Stimulated activated CD4-positive, alpha-beta T cell treated with anti-CD3 and anti-CD28 coated beads, Interleukin-4, amount 100 ng/mL, for 24 hours (primary cell): Measurements from ENCODE around the gene RGS11.

ENCODE experiments used
- DNase-seq: peaks from one replicate; pipeline ENCODE4 v3.0.0-alpha.2; 2020

The RGS11 gene

DNA sequence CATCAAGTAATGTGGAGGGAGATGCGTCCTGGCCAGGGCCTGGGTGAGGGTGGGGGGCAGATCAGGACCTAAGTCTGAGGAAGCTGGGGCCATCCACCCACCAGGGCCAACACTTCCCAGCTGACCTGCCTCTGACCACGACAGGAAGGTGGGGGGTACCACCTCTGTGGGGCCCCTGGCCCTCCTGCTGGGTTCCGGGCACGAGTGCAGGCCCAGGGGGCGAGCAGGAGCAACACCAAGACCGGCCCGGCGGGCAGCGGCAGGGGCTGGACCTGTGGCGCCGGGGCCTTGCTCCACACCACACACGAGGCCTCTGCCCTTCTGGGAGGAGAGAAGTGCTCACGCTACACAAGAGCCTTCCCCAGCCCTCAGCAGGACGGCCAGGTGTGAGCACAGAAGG is 20.5 kb upstream of the RGS11 start:
- DNase-seq, result no peak

DNA sequence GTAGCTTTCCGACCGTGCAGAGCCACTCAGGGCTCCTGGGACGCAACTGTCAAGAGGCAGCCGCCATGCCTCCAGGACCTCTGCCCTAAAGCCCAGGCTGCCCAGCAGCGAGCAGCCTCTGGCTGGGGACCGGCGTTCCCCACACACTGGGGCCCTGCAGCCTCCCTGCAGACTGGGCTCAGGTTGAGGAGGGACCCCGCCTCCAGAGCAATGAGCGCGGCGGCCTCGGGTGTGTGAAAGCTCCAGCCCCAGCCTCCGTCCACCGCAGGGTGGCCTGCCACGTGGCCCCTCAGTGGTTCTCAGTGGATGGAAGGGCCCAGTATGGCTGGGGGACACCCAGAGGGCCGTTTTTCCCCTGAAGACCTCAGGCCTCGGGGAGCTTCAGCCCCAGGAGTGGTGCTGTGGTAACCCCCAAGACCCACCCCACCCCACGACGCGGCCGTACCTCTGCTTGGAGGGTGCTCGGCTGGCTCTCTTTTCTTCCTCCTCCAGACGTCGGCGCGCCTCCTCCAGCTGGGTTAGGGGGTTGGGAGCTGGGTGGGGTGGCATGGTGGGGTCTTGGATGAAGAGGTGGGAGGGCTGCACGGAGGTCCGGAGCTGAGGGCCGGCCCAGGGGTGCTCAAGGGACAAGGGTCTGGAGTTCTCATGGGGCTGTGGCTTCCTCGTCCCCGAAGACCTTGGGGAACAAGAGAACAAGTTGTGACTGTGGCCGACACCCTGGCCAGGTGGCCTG is 17.5 kb upstream of the RGS11 start:
- no peak for DNase-seq

DNA sequence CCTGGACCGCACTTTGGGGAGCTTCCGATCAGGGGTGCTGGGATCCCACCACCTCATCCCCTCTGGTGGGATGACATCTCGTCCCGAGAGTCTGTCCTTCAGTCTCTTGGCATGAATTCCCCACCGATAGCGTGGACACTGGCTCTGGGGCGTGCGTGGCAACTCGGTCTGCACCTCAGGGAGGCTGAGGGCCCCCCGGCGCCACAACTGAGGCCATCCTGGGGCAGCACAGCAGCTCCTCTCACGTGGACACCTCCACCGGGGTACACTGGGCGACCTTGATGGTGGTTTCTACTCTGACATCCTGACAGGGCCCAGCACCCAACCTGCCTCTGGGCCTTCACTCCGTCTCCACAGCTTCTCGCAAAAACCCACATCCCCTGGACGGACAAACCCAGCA is 15.8 kb upstream of the RGS11 start:
- no peak for DNase-seq

DNA sequence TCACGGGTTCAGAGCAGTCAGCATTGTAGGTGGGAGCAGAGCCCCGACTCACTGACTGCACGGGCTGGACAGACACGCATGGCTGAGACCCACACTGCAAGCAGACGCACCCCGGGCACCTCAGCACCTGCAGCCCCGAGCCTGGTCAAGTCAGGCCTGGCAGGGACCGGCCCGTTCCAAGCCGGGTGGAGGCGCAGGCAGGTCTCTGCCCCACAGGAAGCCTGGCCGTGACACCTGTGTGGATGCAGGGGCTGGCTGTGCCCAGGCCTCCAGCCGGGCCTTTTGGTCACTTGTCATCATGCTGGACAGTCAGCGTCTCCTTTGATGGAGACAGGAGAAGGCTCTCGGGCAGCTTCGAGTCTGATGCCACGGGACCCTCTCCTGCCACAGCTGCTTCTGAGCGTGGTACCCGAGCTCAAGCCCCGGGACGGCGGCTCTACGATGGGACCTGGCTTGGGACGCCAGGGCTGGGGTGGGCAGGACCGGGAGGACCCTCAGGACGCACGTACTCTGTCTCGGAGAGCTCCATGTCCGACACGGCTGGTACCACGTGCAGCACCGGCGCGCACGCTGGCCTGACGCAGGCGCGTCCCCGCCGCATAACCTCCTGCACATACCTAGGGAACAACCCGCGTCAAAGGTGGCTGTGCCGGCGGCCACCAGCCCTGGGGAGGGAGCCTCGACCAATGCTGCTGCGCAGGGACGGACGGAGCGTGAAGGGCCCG is 15.1 kb upstream of the RGS11 start:
- DNase-seq, result no peak

DNA sequence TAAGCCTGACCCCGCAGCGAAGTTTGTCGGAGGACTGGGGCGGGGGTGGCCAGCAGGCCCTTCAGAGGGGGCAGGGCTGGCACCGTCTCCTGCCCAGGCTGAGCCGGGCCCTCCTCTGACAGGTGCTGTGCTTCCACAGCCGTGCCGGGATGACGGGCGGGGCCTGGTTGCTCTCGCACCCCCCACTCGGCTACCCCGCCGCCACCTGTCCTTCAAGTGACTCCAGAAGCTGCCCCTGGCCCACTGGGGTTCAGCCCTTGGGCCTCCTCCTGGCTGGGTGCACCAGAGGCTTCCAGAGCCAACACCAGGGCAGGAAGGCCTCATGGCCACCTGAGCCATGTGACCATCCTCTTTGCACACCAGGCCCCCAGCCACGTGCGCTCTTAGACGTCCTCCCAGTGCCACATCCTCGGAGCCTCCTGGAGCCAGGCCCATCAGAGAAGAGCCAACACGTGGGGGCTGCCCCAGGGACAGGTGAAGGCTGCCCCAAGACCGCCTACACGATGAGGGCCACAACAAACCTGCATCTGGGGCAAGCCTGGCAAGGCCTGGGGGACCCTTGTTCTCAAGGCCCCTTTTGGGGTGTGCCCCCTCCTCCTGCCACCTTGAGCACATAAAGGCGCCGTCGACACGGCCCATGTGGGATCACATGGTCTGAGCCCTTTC is 14.4 kb upstream of the RGS11 start:
- no peak for DNase-seq

DNA sequence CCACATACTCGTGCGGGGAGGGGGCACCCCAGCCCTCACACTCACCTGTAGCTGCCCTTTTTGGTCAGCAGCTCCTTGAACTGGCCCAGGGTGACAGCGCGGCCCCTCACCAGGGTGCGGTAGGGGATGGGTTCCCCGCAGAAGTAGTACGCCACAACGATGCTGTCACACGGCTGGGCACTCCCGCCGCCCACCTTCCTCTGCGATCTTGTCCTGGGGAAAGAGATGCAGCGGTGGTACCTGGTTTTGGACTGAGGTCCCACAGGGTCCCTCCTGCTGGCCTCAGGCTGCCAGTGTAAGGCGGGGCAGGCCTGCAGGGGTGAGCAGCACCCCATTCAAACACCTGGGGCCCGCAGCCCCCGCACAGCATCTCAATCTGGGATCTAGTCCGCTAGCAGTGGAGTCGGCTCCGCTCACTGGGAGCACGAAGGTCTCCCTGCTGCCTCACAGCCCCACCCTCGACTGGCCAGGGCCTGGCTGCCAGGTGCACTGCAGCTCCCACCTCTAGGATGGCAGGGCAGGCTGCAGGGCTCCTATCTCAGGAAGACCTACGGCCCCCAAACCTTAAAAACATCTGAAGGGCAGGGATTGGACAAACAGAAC is 13.8 kb upstream of the RGS11 start:
- DNase-seq, result no peak

DNA sequence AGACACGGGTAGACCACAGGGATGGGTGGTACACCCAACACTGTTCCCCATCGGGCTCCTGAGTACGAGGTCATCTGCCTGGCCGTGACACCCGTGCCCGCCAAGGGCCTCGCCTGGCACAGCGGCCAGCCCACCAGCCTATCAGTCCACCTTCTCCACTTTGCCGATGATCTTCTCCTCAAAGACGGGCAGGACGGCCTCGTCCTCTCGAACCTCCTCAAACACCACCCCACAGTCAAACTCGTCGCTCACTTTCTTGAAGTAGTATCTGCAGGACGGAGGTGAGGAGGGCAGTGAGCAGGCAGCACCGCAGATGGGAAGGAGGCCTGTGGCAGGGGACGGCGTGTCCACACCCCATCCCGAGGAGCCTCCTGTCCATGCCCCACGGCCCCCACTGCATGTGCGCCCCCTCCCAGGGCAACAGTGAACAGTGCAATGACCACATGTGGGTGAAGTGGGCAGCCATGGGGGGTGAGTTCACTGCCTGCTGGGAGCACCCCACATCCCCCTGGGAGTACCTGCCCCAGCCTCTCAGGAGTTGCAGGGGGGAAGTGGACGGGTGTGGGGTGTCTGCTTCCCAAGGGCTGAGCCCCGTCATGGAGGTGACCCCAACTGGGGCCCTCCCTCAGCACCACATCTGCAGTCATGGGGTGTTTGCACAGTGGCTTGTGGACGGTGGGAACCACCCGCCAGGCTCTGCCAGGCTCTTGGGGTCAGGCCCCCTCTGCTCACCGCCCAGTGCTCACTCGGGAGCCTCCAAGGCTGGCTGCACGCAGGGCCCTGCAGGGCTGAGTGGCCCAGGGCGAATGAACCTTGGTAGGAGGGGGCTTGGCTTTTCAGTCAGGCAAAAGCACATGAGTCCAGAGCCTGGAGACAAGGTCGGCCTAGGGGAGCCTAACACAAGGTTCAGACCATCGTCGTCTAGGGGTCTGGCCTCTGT is 12.5 kb upstream of the RGS11 start:
- DNase-seq, result no peak

DNA sequence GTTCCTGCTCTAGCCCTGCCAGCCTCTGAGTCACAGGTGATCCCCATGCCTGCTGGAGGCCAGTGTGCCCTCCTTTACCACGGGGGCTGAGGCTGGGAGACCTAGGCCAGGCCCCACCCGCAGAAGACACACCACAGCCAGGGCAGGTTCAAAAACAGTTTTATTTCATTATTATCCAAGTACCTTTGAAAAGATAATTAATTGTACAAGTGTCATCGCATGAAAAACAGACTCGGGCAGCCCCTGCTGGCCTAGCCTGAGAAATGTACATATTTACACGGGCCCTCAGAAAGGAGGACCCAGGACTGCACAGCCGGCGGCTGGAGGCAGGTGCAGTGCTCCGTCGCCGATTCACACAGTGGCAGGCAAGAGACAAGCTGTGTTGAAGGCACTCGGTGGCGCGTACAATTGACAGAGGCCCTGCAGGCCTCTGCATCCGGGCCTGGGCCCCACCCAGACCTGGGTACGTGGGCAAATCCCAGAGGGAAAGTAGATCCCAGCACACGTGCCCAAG is 11.6 kb upstream of the RGS11 start:
- no peak for DNase-seq

DNA sequence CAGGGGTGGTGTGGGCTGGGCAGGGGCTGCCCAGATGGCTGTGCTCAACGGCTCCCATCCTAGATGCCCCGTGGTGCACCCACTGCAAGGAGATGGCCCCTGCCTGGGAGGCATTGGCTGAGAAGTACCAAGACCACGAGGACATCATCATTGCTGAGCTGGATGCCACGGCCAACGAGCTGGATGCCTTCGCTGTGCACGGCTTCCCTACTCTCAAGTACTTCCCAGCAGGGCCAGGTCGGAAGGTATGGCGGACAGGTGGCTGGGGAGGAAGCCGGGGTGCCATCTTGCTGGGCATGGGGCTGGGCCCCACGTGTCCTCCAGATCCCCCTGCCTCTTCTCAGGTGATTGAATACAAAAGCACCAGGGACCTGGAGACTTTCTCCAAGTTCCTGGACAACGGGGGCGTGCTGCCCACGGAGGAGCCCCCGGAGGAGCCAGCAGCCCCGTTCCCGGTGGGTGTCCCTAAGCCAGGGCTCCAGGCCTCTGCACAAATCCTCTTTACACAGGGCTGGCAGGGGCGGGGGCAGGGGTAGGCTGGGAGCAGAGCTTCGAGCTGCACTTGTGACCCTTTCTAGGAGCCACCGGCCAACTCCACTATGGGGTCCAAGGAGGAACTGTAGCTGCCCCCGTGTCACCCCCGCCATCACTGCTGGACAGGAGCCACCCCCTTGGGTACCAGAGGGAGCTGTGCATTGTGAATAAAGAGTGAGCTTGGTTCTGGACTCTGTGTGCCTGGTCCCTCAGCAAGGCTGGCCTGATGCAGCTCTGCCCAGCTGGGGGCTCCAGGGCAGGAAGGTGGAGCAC is 10.9 kb upstream of the RGS11 start:
- no peak for DNase-seq

DNA sequence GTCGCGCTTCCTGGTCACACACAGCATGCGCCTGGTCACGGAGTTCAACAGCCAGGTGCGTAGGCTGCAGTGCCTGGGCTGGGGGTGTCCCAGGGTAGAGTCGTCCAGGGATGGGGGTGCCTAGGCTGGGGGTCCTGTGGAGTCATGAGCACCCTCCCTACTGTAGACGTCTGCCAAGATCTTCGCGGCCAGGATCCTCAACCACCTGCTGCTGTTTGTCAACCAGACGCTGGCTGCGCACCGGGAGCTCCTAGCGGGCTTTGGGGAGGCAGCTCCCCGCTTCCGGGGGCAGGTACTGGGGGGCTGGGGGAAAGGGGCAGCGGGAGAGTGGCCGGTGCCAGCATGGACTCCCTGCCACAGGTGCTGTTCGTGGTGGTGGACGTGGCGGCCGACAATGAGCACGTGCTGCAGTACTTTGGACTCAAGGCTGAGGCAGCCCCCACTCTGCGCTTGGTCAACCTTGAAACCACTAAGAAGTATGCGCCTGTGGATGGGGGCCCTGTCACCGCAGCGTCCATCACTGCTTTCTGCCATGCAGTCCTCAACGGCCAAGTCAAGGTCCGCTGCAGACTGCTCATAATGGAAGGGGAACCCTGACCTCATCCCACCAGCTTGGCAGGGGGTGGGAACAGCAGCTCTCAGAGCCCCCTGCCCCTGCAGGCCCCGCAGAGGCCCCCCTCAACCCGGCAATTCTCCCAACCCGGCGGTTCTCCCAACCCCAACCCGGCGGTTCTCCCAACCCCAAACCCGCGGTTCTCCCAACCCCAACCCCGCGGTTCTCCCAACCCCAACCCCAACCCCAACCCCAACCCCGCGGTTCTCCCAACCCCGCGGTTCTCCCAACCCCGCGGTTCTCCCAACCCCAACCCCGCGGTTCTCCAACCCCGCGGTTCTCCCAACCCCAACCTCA is 9.7 kb upstream of the RGS11 start:
- DNase-seq, result no peak

DNA sequence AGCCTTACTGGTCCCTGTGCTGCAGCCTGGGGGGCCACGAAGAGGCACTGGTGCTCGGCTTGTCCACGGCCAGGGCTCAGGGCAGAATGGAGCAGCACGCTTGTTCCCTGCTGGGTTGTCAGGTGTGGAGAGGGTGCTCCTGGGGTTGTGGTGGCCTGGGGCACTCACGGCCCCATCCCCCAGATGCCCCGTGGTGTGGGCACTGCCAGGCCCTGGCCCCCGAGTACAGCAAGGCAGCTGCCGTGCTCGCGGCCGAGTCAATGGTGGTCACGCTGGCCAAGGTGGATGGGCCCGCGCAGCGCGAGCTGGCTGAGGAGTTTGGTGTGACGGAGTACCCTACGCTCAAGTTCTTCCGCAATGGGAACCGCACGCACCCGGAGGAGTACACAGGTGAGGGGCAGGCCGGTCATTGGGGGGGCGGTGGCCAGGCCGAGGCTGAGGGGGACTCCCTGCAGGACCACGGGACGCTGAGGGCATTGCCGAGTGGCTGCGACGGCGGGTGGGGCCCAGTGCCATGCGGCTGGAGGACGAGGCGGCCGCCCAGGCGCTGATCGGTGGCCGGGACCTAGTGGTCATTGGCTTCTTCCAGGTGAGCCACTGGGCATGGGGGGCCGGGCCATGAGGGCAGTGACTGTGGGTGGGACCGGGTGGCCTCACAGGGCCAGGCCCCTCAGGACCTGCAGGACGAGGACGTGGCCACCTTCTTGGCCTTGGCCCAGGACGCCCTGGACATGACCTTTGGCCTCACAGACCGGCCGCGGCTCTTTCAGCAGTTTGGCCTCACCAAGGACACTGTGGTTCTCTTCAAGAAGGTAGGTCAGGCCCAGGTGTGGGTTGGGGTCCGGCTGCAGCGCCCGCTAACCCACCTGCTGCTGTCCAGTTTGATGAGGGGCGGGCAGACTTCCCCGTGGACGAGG is 8.7 kb upstream of the RGS11 start:
- DNase-seq, result no peak

DNA sequence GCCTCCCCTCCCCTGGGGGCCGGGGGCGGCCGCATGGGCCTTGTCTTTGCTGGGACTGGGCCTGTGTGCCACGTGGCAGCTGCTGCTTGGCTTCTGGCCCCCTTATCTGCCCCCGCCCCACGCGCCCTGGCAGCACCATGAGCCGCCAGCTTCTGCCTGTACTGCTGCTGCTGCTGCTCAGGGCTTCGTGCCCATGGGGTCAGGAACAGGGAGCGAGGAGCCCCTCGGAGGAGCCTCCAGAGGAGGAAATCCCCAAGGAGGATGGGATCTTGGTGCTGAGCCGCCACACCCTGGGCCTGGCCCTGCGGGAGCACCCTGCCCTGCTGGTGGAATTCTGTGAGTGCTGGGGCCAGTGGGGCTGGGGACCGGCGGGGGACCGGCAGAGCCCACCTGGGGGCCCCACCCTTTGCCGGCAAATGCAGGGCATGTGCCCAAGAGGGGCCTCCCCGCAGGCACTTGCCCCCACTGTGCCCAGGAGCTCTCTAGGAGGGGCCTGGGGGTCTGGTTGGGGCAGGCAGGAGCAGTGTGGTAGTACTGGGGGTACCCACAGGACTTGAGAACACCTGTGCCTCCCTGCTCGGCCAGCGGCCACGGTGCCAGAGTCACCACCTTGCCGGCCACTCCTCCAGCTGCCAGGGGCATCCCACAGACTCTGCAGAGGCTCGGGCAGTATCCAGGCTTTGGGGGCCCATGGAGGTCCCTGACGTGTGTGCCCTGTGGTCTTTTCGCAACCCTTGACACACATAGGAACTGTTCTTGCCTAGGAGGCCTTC is 7.5 kb upstream of the RGS11 start, which contains the start of gene PDIA2:
Gene PDIA2 (plus strand): TSS at position 132 of the 773 bp plus-strand sequence. CDS start 6 bp downstream, at position 138.
- no peak for DNase-seq

DNA sequence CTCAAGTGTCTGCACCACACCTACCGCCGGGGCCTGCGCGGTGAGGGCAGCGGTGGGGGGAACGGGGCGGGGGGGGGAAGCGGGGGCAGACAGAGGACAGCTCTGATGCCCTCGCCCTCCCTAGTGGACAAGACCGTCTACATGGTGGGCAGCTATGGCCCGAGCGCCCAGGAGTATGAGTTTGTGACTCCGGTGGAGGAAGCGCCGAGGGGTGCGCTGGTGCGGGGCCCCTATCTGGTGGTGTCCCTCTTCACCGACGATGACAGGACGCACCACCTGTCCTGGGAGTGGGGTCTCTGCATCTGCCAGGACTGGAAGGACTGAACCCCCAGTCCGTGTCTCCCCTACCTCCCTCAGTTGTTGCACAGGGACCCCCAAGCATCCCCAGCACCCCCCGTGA is 6.7 kb upstream of the RGS11 start:
- no peak for DNase-seq

DNA sequence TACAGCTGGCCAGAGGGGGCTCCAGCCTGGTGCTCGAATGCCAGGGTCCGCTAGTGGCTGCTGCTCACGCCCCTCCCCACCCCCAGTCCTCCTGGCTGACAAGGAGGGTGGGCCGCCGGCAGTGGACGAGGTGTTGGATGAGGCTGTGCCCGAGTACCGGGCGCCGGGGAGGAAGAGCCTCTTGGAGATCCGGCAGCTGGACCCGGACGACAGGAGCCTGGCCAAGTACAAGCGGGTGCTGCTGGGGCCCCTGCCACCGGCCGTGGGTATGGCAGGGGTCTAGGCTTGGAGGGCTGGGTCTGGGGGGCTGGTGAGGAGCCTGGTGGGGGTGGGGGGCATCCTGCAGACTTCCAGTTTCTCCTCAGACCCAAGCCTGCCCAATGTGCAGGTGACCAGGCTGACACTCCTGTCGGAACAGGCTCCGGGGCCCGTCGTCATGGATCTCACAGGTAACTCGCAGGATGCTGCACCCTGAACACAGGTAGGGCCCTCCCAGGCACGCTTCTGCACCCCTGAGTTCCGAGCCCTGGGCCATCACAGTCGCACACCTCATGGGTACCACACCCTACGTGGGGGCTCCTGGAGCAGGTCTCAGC is 6.0 kb upstream of the RGS11 start:
- no peak for DNase-seq

DNA sequence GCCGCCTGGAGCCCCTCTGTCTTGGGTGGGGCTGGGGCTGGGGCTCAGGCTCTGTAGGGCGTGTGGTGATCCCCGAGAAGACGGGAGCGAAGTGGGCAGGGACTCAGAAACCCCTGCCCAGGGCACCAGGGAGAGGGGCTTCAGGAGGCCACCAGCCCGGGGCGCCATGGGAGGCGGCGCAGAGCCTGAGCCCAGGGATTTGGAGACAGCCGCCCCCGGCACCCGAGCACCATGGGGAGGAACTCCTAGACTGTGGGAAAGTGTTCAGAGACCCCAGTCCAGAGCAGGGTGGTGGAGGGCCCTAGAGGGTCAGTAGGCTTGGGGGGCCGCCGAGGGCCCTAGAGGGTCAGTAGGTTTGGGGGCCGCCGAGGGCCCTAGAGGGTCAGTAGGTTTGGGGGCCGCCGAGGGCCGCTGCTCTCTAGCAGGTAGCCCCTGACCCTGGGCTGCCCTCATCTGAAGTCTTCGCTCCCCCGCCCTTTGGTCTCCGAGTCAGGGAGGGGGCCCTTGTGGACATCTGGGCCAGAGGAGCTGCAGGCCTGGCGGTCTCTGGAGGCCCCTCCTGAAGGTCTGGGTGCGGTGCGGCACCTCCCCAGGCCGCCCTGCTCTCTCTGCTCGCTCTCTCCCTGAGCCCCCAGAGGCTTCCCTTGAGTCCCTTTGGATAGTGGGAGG is 5.4 kb upstream of the RGS11 start:
- DNase-seq, result no peak

DNA sequence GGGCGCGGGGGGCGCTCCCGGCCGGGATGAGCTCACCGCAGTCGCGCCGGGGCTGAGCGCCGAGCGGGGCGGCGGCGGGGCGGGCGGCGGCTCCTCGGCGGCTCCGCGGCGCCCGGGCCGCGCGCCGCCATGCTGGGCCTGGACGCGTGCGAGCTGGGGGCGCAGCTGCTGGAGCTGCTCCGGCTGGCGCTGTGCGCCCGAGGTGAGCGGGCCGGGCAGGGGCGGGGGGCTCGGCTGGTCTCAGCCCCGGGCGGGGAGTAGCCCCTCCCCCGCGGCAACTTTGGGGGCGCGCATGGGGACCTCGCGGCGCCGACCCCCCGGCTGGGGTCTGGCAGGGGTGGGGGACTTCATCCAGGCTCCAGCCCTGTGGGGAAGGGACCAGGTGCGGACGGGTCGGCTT is 4.8 kb upstream of the RGS11 start, which contains the start of gene ARHGDIG:
Gene ARHGDIG (plus strand): TSS at position 40 of the 400 bp plus-strand sequence. CDS start 90 bp downstream, at position 130.
- no peak for DNase-seq

DNA sequence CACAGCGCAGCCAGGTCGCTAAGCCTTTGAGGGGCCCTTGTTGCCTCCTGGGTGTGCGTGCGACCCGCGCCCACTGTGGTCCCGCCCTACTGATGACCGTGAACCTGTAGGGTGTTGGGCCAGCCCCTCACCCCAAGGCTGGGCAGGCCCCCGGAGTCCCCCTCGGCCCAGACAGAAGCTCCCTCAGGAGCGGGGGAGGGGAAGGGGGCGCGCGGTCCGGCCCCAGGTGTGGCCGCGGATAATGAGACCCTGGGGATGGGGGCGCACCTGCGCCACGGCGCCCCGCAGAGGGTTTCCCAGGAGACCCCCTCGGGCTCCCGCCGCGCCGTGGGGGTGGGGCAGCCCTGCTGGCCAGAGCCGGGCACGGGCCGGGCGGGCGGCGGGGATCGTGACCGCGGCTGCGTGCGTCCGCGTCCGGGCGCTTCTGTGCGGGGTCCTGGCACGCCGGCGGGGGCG is 4.3 kb upstream of the RGS11 start:
- DNase-seq, result no peak
